Keratinocyte (primary cell): ENCODE data around the gene HOXC6.

ENCODE experiments used
- CTCF ChIP-seq, 3 experiments: IDR thresholded peaks in 1 of 3; conservative IDR thresholded peaks in 1 of 3; optimal IDR thresholded peaks in 1 of 3; 2 replicates in 2 of 3; 3 replicates in 1 of 3; pipeline versions ENCODE3 to v1.5.1; 2011; ENCODE audit warnings: low read length in 3 of 3, mild to moderate bottlenecking in 3 of 3, moderate library complexity in 2 of 3, control low read depth in 1 of 3, inconsistent platforms in 1 of 3; ENCODE audit not compliant: insufficient read depth in 2 of 3; ENCODE audit errors: extremely low read depth in 1 of 3
- EZH2 ChIP-seq: IDR thresholded peaks from one replicate; pipeline ENCODE4 v1.6.1; 2012; ENCODE audit warnings: inconsistent platforms, mild to moderate bottlenecking, low read length, moderate library complexity

- no peak for TF ChIP-seq CTCF (optimal IDR thresholded peaks at IDR 0.05 in 1 of 3, IDR thresholded peaks at IDR 0.05 in 1 of 3, conservative IDR thresholded peaks at IDR 0.05 in 1 of 3; ENCODE audit: extremely low read depth in 1 of 3, insufficient read depth in 2 of 3, low read length in 3 of 3)
- TF ChIP-seq EZH2: no peak
Observed at GRCh38 chr12:54037360-54038283, 9.4 kb downstream of the HOXC6 start.
